Gastrocnemius medialis (tissue), 4 donors: ENCODE results near the gene PROZ. TPM values are rescaled to one million over a fixed set of nuclear protein-coding genes. Genes with fewer than 3 reads are reported as not detected.

ENCODE experiments used
- ATAC-seq, 2 donors: fragments of 150-250 bp; one replicate each; pipeline ENCODE4 v1.9.1; 2016
- DNase-seq, 2 donors: peaks; one replicate each; pipeline ENCODE4 v3.0.0-alpha.2; 2019
- H3K27ac ChIP-seq, 4 donors: fragments of 200-600 bp; sonication (generic); 1 replicate in 1 of 4; 2 replicates in 3 of 4; pipeline ENCODE4 v1.5.1; 2016 to 2018; ENCODE audit warnings: mild to moderate bottlenecking in 2 of 4, moderate library complexity in 1 of 4
- H3K27me3 ChIP-seq, 3 donors: fragments of 200-600 bp; sonication (generic) in 2 of 3; 1 replicate in 1 of 3; 2 replicates in 2 of 3; pipeline versions ENCODE4 v1.5.1 to v1.6.0; 2016 to 2019; ENCODE audit warnings: mild to moderate bottlenecking in 1 of 3, moderate library complexity in 1 of 3
- H3K36me3 ChIP-seq, 2 donors: fragments of 200-600 bp; sonication (generic) in 1 of 2; one replicate each; pipeline ENCODE4 v1.5.1; 2017 to 2018
- H3K4me1 ChIP-seq, 2 donors: fragments of 200-600 bp; sonication (generic) in 1 of 2; one replicate each; pipeline ENCODE4 v1.5.1; 2016 to 2017; ENCODE audit warnings: mild to moderate bottlenecking in 2 of 2
- H3K4me3 ChIP-seq, 4 donors: fragments of 200-600 bp; sonication (generic) in 3 of 4; 1 replicate in 1 of 4; 2 replicates in 3 of 4; pipeline ENCODE4 v1.5.1; 2016 to 2019; ENCODE audit warnings: mild to moderate bottlenecking in 2 of 4
- H3K9me3 ChIP-seq, 3 donors: fragments of 200-600 bp; sonication (generic) in 2 of 3; 1 replicate in 1 of 3; 2 replicates in 2 of 3; pipeline ENCODE4 v1.5.1; 2016 to 2019
- CTCF ChIP-seq, 5 experiments: fragments of 450-650 bp in 3 of 5; fragments of 200-600 bp in 2 of 5; sonication (generic) in 2 of 5; IDR thresholded peaks in 4 of 5; conservative IDR thresholded peaks in 1 of 5; 1 replicate in 4 of 5; 2 replicates in 1 of 5; pipeline ENCODE4 v1.5.1; 2016 to 2019; ENCODE audit warnings: antibody characterized with exemption in 5 of 5, mild to moderate bottlenecking in 3 of 5, moderate library complexity in 3 of 5
- POLR2A ChIP-seq, 2 donors: fragments of 450-650 bp; IDR thresholded peaks; one replicate each; pipeline ENCODE4 v1.6.1; 2017; ENCODE audit warnings: antibody characterized with exemption in 2 of 2, mild to moderate bottlenecking in 2 of 2, moderate library complexity in 2 of 2
- in situ Hi-C, 4 donors: fragments of 200-750 bp; cut with MboI; loops; one replicate each; pipeline versions ENCODE4 v1.15.0 to v1.8.0; 2017; ENCODE audit warnings: low sequenced_read_pairs in 4 of 4
- intact Hi-C: fragments of 100-400 bp; cut with DNase I; formaldehyde crosslinking; loops from one replicate; pipeline ENCODE4 v1.15.1; 2023; ENCODE audit warnings: low total_unique reads
- total RNA-seq, 4 donors: library from RNA; depleted of rRNA; stranded (reverse); fragments of >200 nt; gene quantifications; one replicate each; pipeline versions ENCODE4 v1.1.0 to v1.2.3, GENCODE V29; 2016

PROZ gene
- total RNA-seq, 4 donors from 2014 or later, result not detected

GRCh38 chr13:113152984-113153809 is 5.3 kb upstream of the PROZ start:
- ATAC-seq (peak; percentile 65 to 70), DNase-seq (peak; percentile 30 to 61)
- intact Hi-C loops (loop anchor here (1.0 to 10.0 kb wide), 4 partner anchors 118 to 338 kb away; partner anchors contain the start of genes GRTP1 and LAMP1), in situ Hi-C loops (no loop called here)
- no peak for TF ChIP-seq CTCF (IDR thresholded peaks at IDR 0.05 in 4 of 5, conservative IDR thresholded peaks at IDR 0.05 in 1 of 5)
- TF ChIP-seq POLR2A (IDR thresholded peaks at IDR 0.05), result no peak
- no peaks in the 10 kb centered on the region for H3K36me3 ChIP-seq
- H3K4me1 ChIP-seq, result peaks cover 9 to 16% of the 10 kb centered on the region in 2 donors
- H3K27ac ChIP-seq, result peak overlapping the region; percentile 85 to 96 (median 93)
- H3K27me3 ChIP-seq, result no peaks in the 10 kb centered on the region
- H3K4me3 ChIP-seq, result peak overlapping the region; percentile 57 to 71 (median 64)
- no peaks in the 10 kb centered on the region for H3K9me3 ChIP-seq

- peak; percentile 67 to 69 for ATAC-seq
- Histone ChIP-seq H3K4me1 (peaks cover 9 to 16% of the 10 kb centered on the region in 2 donors), H3K27me3 (no peaks in the 10 kb centered on the region), H3K27ac (peak overlapping the region; percentile 85 to 96 (median 93)), H3K9me3 (no peaks in the 10 kb centered on the region), H3K4me3 (peak overlapping the region; percentile 57 to 71 (median 64)), H3K36me3 (no peaks in the 10 kb centered on the region)
- in situ Hi-C loops, result no loop called here
- no peak for TF ChIP-seq CTCF (IDR thresholded peaks at IDR 0.05 in 4 of 5, conservative IDR thresholded peaks at IDR 0.05 in 1 of 5)
- peak; percentile 72 to 73 for TF ChIP-seq POLR2A (IDR thresholded peaks at IDR 0.05)
- DNase-seq, result peak; percentile 75 to 78
- intact Hi-C loops, result loop anchor here (1.0 to 10.0 kb wide), 6 partner anchors 33 to 337 kb away; partner anchors contain the start of genes CUL4A, GRTP1, LAMP1 and PCID2
Observed at GRCh38 chr13:113153810-113154748, 4.4 kb upstream of the PROZ start.

- in situ Hi-C loops (no loop called here), intact Hi-C loops (loop anchor here (2.0 to 10.0 kb wide), 3 partner anchors 54 to 140 kb away; partner anchors contain the start of genes CUL4A, LAMP1 and PCID2)
- Histone ChIP-seq H3K36me3 (no peaks in the 10 kb centered on the region), H3K27ac (peak overlapping the region in 2 of 4 donors; percentile 86 to 90), H3K9me3 (no peaks in the 10 kb centered on the region), H3K27me3 (no peaks in the 10 kb centered on the region), H3K4me1 (peaks cover 9 to 16% of the 10 kb centered on the region in 2 donors), H3K4me3 (no peak overlapping the region)
- ATAC-seq (no peak), DNase-seq (no peak)
- no peak for TF ChIP-seq POLR2A (IDR thresholded peaks at IDR 0.05)
- TF ChIP-seq CTCF (IDR thresholded peaks at IDR 0.05 in 4 of 5, conservative IDR thresholded peaks at IDR 0.05 in 1 of 5), result no peak
Observed at GRCh38 chr13:113155201-113155600, 3.2 kb upstream of the PROZ start.

GRCh38 chr13:113155982-113156655 is 2.3 kb upstream of the PROZ start:
- in situ Hi-C loops, result no loop called here
- Histone ChIP-seq H3K4me1 (peaks cover 9 to 16% of the 10 kb centered on the region in 2 donors), H3K4me3 (no peak overlapping the region), H3K27me3 (no peaks in the 10 kb centered on the region), H3K27ac (no peak overlapping the region), H3K9me3 (no peaks in the 10 kb centered on the region), H3K36me3 (no peaks in the 10 kb centered on the region)
- ATAC-seq (no peak), DNase-seq (no peak)
- intact Hi-C loops, result loop anchor here (2.0 to 10.0 kb wide), 3 partner anchors 53 to 139 kb away; partner anchors contain the start of genes CUL4A, LAMP1 and PCID2
- TF ChIP-seq CTCF (IDR thresholded peaks at IDR 0.05 in 4 of 5, conservative IDR thresholded peaks at IDR 0.05 in 1 of 5) (no peak), POLR2A (IDR thresholded peaks at IDR 0.05) (no peak)
